ENCODE results near the gene APC. TPM values are rescaled to one million over a fixed set of nuclear protein-coding genes. Genes with fewer than 3 reads are reported as not detected.
A peak's percentile ranks its signal among the peaks of the same experiment; 100 is the strongest.

APC gene
- total and polyA plus RNA-seq, 10 of the 15 experiments (the other 5 are each of a cell fraction or from before 2014, with no cell fraction given) = 3.2 to 23.3 (median 13.8) TPM

GRCh38 chr5:112860929-112861637 lies 123.4 kb downstream of the APC start, which contains the start of gene SRP19 (continued):
- no peak for TF ChIP-seq REST (IDR thresholded peaks at IDR 0.05; ENCODE audit: low read depth, low read length)
- peak; percentile 83; the same call in 1 of the 2 replicates for TF ChIP-seq TCF3 (IDR thresholded peaks at IDR 0.05; ENCODE audit: borderline replicate concordance, insufficient read depth, low read depth, low read length)
- TF ChIP-seq NFYB (IDR thresholded peaks at IDR 0.05; ENCODE audit: insufficient read depth, low read depth, low read length) = peak; percentile 64; the same call in 1 of the 2 replicates
- TF ChIP-seq FOXK2 (IDR thresholded peaks at IDR 0.05) = peak; percentile 27; the same call in 1 of the 2 replicates
- peak; percentile 54; the same call in 1 of the 2 replicates for TF ChIP-seq GATAD2B (conservative IDR thresholded peaks at IDR 0.05; ENCODE audit: low read depth)
- TF ChIP-seq RCOR1 (conservative IDR thresholded peaks at IDR 0.05; ENCODE audit: low read depth, low read length) = peak; percentile 87; the same call in 1 of the 2 replicates
- no peak for TF ChIP-seq ZZZ3 (IDR thresholded peaks at IDR 0.05; ENCODE audit: control insufficient read depth, insufficient read length, low read depth)
- TF ChIP-seq ZNF217 (IDR thresholded peaks at IDR 0.05) = no peak
- peak; percentile 94 for TF ChIP-seq CREB1 (IDR thresholded peaks at IDR 0.05; ENCODE audit: low read depth)
- TF ChIP-seq NRF1 (conservative IDR thresholded peaks at IDR 0.05; ENCODE audit: low read depth, low read length) = no peak
- no peak for TF ChIP-seq RBBP5 (conservative IDR thresholded peaks at IDR 0.05)
- TF ChIP-seq NBN (IDR thresholded peaks at IDR 0.05) = peak; percentile 58
- TF ChIP-seq NFYA (IDR thresholded peaks at IDR 0.05; ENCODE audit: borderline replicate concordance, low read depth, low read length) = peak; percentile 24; the same call in 1 of the 2 replicates
- TF ChIP-seq KDM1A (IDR thresholded peaks at IDR 0.05; ENCODE audit: borderline replicate concordance) = no peak

All from GM12878 (cell line).